Uterus (tissue), 2 donors: ENCODE measurements around the gene AKR1C8.

Experiments used
- POLR2A ChIP-seq, 2 donors: fragments of 450-650 bp; IDR thresholded peaks; one replicate each; pipeline ENCODE4 v1.6.1; 2016; ENCODE audit warnings: antibody characterized with exemption in 2 of 2, mild to moderate bottlenecking in 1 of 2, moderate library complexity in 1 of 2
- TF ChIP-seq, protein P1 (sequence below), 4 experiments: fragments of 200-600 bp in 2 of 4; fragments of 450-650 bp in 2 of 4; sonication (generic) in 2 of 4; IDR thresholded peaks; one replicate each; pipeline ENCODE4 v1.5.1; 2016 to 2019; ENCODE audit warnings: antibody characterized with exemption in 4 of 4, mild to moderate bottlenecking in 2 of 4, moderate library complexity in 1 of 4

- TF ChIP-seq, protein P1, sequence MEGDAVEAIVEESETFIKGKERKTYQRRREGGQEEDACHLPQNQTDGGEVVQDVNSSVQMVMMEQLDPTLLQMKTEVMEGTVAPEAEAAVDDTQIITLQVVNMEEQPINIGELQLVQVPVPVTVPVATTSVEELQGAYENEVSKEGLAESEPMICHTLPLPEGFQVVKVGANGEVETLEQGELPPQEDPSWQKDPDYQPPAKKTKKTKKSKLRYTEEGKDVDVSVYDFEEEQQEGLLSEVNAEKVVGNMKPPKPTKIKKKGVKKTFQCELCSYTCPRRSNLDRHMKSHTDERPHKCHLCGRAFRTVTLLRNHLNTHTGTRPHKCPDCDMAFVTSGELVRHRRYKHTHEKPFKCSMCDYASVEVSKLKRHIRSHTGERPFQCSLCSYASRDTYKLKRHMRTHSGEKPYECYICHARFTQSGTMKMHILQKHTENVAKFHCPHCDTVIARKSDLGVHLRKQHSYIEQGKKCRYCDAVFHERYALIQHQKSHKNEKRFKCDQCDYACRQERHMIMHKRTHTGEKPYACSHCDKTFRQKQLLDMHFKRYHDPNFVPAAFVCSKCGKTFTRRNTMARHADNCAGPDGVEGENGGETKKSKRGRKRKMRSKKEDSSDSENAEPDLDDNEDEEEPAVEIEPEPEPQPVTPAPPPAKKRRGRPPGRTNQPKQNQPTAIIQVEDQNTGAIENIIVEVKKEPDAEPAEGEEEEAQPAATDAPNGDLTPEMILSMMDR (IDR thresholded peaks at IDR 0.05) = no peak
- no peak for TF ChIP-seq POLR2A (IDR thresholded peaks at IDR 0.05)
Observed at GRCh38 chr10:5234106-5234860, 49.3 kb upstream of the AKR1C8 start.
